GM18907 (cell line): ENCODE data around the gene KPNB1.

Experiments used
- ATAC-seq: cut with Tn5 transposase; IDR thresholded peaks from one replicate; pipeline ENCODE4 v1.9.1; 2021; ENCODE audit warnings: mild to moderate bottlenecking, moderate library complexity; ENCODE audit not compliant: unreplicated experiment

The KPNB1 gene

DNA sequence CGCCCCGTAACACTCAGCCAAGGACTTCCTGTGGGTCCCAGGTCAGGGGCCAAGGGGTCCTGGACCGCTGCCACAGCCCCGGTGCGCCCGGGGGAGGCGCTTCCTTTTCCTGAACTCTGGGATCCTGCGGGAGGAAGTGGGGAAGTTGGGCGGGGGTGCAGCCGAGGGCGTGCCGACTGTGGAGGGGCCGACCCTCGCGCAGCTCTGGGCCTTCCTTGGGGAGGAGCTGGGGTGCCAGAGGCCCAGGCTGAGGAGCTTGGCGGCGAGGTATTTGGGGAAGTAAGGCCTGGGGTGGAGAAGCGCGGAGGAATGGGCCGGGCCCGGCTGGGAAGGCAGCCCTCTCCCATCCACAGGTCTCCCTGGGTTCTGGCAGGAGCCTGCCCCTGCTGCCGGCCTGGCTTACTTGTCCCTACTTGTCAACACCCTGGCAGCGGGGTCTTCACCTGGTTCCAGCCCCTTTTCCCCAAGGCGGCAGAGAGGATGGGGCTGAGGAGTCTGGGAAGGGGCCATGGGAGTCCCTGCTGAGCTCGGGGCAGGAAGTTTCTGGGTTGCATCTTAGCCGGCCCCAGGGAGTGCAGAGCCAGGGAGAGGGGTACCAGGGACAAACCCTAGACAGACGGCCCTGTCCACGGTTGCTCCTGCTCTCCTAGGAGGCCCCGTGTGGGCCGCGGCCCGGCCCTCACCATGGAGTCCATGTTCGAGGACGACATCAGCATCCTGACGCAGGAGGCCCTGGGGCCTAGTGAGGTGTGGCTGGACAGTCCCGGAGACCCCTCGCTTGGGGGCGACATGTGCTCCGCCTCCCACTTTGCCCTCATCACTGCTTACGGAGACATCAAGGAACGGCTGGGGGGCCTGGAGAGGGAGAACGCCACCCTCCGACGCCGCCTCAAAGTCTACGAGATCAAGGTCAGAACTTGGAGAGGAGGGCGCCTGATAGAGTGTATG, 46.0 kb downstream of the KPNB1 start:
- no peak for ATAC-seq

- no peak for ATAC-seq
Measured at GRCh38 chr17:47696717-47697642, 47.3 kb downstream of the KPNB1 start.

GRCh38 chr17:47697906-47698711, 48.4 kb downstream of the KPNB1 start:
- no peak for ATAC-seq

DNA sequence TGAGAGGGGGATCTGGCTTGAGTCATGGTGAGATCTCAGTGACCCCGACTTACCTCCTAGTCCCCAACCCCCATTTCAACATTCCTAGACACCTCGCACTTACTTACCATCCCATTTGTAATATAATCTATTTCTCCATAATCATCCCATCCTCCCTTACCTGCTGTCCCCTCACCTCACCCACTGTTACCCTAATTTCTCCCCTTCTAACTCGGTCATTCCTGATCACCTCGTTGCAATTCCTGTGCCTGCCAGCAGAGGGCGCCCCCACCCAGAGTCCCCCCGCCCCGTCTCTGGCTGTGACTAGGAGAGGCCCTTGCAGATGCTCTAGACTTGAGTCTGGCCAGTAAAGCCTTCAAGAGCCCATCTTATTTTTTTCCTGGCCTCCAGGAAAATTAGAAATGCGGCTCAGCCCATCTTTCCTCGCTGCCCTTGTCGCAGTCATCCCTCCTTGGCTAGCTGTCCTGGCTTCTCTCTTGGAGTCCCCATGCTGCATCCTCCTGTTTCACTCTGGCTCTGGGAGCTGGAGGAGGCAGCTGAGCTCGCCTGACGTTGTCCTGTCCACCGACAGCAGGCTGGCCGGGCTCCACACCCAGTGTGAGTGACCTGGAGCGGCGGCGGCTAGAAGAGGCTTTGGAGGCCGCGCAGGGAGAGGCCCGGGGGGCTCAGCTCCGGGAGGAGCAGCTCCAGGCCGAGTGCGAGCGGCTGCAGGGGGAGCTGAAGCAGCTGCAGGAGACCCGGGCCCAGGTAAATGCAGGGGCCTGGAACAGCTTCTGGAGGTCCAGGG, 49.2 kb downstream of the KPNB1 start:
- no peak for ATAC-seq

GRCh38 chr17:47699536-47699840, 49.8 kb downstream of the KPNB1 start:
- ATAC-seq: no peak

- no peak for ATAC-seq
Measured at GRCh38 chr17:47700471-47701449, 51.0 kb downstream of the KPNB1 start.

DNA sequence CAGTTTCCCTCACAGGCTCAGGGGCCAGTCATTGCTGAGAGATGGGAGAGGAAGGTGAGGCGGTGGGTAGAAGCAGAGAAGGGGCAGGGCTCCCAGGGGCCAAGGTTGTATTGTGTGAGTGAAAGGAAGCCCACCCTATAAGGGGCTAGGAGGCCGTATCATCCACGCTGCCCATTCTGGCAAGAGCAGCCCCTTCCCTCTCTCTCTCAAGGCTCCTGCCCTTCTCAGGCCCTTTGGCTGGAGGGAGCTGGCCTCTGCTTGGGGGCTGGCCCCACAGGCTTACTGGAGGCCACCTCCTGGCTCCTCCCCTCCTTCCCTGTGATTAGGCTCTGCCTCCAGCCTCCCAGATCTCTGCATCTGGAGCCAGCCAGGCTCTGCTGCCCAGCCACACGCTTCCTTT, 51.9 kb downstream of the KPNB1 start:
- ATAC-seq: no peak

DNA sequence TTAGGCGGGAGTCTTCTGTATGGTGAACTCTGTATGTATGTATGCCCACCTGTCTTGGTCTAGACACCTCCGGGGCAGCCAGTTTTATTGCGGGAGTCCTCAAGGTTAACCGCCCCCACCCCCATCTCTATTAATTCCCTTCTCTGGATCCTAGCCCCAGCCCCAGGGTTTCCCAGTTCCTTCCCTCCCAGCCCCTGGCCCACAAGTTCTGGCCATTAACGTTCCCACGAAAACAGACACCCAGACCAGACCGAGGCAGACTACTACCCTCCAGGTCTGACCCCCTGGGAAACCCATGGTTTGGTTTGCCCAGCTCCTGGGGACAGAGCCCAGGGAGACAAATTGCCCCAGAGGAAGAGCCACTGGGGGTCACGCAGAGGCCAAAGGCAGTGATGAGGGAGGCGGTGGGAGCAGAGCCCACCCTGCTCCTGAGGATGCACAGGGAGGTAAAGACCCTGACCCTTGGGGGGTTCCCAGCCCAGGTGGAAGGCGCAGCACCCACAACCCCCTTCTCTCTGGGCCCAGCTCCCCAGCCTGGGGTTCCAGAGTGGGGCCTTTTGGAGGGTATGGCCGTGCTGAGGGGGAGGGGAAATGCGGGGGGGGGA, 52.8 kb downstream of the KPNB1 start:
- no peak for ATAC-seq

DNA sequence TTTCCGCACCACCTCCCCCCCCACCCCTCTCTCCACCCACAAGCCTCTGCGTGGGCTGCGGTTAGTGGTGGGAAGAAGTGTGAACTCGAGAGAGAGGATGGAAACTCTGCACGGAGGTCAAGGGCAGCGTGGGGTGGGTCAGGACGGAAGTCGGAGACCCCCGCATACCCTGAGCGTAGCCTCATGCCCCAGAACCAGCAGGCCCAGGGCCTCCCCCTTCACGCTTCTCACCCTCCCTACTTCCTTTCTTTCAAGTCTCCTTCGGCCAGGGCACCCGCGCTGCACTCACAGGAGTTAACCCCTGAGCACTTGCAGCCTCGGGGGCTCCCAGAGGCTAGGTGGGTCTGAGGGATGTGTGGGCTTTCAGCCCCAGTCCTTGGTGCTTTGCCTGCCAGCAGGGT, 53.5 kb downstream of the KPNB1 start:
- no peak for ATAC-seq

DNA sequence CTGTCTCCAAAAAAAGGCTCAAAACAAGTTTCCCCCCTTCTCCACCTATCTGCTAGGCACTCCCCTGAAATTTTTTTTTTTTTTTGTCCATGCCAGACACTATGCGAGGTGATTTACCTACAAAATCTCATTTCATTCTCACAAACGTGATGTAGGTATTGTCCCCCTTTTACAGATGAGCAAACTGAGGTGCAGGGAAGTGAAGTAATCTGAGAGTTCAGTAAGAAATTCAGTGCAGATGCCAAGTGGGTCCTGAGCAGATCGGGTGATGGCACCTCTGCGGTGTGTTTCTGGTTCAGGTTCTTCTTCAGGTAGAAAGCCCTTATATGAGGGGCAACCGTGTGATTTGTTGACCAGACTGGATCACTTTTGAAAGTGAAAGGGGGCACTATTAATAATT, 54.0 kb downstream of the KPNB1 start:
- ATAC-seq: no peak

DNA sequence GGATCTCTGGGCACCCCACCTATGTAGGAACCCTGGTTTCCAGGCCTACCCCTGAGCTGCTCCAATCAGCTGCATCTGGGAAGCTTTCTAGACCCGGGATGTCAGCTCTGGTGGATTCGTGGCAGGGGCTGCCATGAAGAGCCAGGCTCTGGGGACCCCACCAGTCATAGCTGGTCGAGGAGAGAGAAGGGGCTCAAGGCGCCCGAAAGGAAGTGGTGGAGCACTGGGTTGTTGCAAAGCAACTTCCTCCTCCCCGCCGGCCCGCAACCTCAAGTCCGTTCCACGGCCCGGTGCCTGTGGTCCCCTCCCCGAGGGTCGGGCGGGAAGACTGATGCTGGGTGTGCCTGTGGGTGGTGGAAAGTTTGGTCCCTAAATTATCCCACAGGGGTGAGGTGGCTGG, 54.4 kb downstream of the KPNB1 start:
- no peak for ATAC-seq

- ATAC-seq: no peak
Measured at GRCh38 chr17:47704736-47705135, 55.0 kb downstream of the KPNB1 start.

GRCh38 chr17:47705536-47706530, 56.1 kb downstream of the KPNB1 start:
- no peak for ATAC-seq

DNA sequence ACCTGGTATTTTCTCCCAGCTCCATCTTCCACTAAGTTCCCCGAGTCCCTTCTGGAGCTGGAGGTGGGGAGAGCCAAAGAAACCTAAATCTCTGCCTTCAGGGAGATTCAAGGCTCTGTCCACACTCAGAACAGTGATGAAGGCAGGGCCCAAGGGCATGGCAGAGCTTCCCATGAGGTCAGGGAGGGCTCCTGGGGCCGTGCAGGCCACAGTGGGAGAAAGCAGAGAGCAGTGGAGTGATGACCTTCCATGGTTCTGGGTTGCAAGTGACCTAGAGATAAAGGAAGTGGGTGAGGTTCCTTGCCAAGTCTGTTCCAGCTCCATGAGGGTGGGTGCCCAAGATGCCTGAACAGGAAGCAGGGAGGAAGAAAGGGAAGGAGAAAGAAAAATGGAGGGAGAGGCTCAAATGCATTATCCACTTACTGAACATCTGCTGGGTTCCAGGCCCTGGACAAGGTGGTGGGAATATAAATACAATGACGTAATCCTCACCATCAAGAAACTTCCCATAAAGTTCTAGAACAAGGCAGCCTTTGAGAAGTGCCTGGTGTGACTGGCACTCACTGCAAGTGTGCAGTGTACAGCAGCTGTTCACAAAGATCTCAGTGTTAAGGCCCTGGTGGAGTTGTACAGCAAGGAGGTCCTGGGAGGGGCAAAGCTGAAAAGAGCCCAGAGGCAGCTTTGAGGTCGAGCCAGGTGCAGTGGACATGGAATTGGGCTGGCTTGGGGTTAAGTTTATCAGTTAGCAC, 57.5 kb downstream of the KPNB1 start:
- no peak for ATAC-seq

DNA sequence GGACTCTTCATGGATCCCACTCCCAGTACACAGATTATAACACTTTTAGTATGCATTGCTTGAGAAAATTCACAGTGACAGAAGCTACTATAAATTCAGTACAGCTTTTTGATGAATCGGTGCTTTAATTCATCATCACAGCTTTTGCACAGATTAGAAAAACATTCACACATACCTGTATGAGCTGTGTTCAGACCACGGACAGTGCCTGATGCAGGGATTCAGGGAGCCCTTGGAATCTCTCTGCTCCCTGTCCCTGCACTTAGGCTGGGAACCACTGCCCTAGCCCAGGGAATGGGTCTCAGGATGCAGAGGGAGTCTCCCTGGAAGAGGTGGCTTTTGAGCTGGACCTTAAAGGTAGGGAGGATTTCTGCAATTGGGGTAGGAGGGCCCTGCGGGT, 58.2 kb downstream of the KPNB1 start:
- ATAC-seq: no peak

DNA sequence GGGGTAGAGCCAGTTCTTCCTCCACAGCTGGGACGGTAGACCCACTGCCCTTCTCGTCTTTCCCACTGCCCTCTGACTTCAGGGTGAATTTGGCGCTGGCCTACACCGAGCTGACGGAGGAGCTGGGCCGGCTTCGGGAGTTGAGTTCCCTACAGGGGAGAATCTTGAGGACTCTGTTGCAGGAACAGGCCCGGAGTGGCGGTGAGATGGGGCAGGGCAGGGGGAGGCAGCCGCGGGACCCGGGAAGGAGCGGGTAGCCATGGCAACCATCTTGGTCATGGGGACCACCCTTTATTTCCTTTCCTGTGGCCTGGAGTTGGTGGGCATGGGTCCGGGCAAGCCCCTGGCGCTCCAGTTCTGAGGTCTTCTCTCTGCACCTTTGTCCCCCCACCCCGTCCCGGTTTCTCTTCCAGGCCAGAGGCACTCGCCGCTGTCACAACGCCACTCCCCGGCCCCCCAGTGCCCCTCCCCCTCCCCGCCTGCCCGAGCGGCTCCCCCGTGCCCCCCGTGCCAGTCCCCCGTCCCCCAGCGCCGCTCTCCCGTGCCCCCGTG, 58.7 kb downstream of the KPNB1 start:
- ATAC-seq: no peak
